NCI-H2107 treated with DMSO at 0.1 percent for 48 hours (cell line): ENCODE data around the gene CAPN15.

Source experiments
- DNase-seq: peaks from one replicate; lab custom pipeline; 2025; ENCODE audit not compliant: unreplicated experiment; lab: John Stamatoyannopoulos, UW

Gene CAPN15

GRCh38 chr16:543301-544164 lies 16.0 kb downstream of the CAPN15 start:
- DNase-seq = no peak

- no peak for DNase-seq
Measured at GRCh38 chr16:544517-544916, 17.0 kb downstream of the CAPN15 start.

- no peak for DNase-seq
Measured at GRCh38 chr16:546909-547770, 19.6 kb downstream of the CAPN15 start.

- no peak for DNase-seq
Measured at GRCh38 chr16:548586-548985, 21.1 kb downstream of the CAPN15 start.

- no peak for DNase-seq
Measured at GRCh38 chr16:549544-550263, 22.2 kb downstream of the CAPN15 start.

GRCh38 chr16:551210-551609 lies 23.7 kb downstream of the CAPN15 start:
- no peak for DNase-seq

GRCh38 chr16:552171-552570 lies 24.7 kb downstream of the CAPN15 start:
- DNase-seq = no peak

GRCh38 chr16:553601-554296 lies 26.2 kb downstream of the CAPN15 start:
- DNase-seq = no peak

GRCh38 chr16:554297-554621 lies 26.7 kb downstream of the CAPN15 start:
- no peak for DNase-seq

GRCh38 chr16:554640-555365 lies 27.3 kb downstream of the CAPN15 start:
- no peak for DNase-seq

GRCh38 chr16:555528-556473 lies 28.3 kb downstream of the CAPN15 start:
- DNase-seq = no peak

GRCh38 chr16:556474-557173 lies 29.1 kb downstream of the CAPN15 start:
- DNase-seq = no peak

GRCh38 chr16:557463-558297 lies 30.2 kb downstream of the CAPN15 start:
- no peak for DNase-seq

GRCh38 chr16:558298-559020 lies 30.9 kb downstream of the CAPN15 start:
- no peak for DNase-seq

GRCh38 chr16:559021-559380 lies 31.5 kb downstream of the CAPN15 start:
- DNase-seq = no peak

GRCh38 chr16:559411-560203 lies 32.1 kb downstream of the CAPN15 start:
- no peak for DNase-seq
